ENCODE results near the gene CMPK1. TPM values are rescaled to one million over a fixed set of nuclear protein-coding genes. Genes with fewer than 3 reads are reported as not detected.

The CMPK1 gene
- total and polyA plus RNA-seq, 2 donors: 92.0 to 146 TPM

DNA sequence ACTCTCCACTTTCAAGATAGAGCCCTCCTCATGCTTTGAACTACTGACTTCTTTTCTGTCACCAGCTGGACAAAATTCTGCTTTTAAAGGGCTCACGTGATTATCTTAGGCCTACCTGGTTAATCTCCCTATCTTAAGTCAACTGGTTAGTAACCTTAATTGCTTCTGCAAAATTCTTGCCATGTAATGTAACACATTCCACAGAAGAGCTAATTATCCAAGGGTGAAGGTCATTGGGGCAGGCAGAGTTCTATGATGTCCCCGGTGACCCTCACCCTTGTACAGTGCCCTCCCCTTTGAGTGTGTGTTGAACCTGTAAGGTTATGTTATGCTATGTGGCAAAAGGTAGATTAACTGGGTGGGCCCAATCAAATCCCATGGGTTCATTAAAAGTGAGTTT is 57.3 kb downstream of the CMPK1 start:
- H3K36me3 ChIP-seq (ENCODE audit: insufficient read depth): no peaks in the 10 kb centered on the region
- H3K27ac ChIP-seq (ENCODE audit: low read depth): no peak overlapping the region
- DNase-seq (ENCODE audit: extremely low spot score): no peak
- no peaks in the 10 kb centered on the region for H3K4me1 ChIP-seq (ENCODE audit: insufficient read depth)
- H3K4me3 ChIP-seq (ENCODE audit: low read depth, low read length): no peak overlapping the region
- WGBS: 62% methylated on average over 2 of the region's 2 CpGs

DNA sequence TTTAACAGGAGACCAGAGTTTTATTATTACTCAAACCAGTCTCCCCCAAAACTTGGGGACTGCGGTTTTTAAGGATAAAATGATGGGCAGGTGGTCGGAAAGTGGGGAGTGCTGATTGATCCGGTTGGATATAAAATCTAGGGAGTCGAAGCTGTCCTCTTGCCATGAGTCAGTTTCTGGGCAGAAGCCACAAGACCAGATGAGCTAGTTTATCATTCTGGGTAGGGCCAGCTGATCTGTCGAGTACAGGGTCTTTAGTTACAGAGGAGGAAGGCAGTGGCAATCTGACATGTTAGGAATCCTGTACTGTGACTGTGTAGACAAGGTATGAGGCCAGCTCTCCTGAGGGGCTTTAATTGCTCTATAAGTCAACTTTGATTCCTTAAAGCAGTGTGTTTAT is 59.6 kb downstream of the CMPK1 start:
- H3K36me3 ChIP-seq (ENCODE audit: insufficient read depth): no peaks in the 10 kb centered on the region
- no peak for DNase-seq (ENCODE audit: extremely low spot score)

DNA sequence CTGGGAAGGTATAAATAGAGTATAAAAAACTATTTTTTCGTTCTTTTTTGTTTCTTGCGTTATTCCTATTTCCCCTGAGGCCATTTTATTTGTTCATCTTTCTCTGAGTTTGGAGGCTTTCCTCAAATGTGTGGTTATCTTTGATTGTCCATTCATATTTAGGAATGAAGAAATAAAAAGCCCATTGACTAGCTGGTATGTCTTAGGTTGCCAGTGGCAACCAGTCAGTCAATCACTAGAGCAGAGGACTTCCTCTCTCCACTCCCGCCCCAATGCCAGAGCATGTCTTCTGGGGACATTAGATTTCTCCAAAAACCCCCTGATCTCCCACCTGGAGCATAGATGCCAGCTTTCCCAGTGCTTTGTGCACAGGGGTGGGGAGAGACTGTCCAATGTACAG is 61.8 kb downstream of the CMPK1 start:
- no peak for DNase-seq (ENCODE audit: extremely low spot score)
- no peaks in the 10 kb centered on the region for H3K4me1 ChIP-seq (ENCODE audit: insufficient read depth)
- no peak overlapping the region for H3K4me3 ChIP-seq (ENCODE audit: low read depth, low read length)
- no peaks in the 10 kb centered on the region for H3K36me3 ChIP-seq (ENCODE audit: insufficient read depth)
- no peak overlapping the region for H3K27ac ChIP-seq (ENCODE audit: low read depth)
- WGBS: 70% methylated on average over 3 of the region's 3 CpGs

More for the DNA sequence above, 59.6 kb downstream of the CMPK1 start:
- Histone ChIP-seq H3K27ac (ENCODE audit: low read depth) (no peak overlapping the region), H3K4me3 (ENCODE audit: low read depth, low read length) (no peak overlapping the region), H3K4me1 (ENCODE audit: insufficient read depth) (no peaks in the 10 kb centered on the region)
- 54% methylated on average over 5 of the region's 5 CpGs for WGBS

DNA sequence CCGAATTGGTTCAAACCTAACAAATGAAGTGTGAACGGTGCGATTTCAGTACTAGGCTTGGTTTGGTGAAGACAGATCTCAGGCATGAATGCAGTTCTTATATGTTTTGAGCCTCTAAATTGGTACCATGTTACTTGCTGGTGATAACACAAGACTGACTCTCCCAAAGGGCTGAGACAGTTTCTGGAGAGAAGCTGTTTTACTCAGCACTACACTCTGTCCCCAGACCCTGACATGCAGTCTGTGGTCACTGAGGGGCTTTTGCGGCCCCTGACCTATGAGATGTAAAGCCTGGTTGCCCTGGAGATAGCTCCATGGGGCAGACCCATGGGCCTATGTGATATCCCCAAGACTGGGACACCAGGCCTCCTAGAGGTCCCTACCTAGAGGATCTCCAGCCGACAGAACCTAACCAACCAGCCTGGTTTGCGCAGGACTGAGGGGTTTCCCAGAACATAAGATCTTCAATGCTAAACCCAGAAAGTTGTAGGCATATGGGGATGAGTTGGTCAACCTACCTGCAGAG is 63.1 kb downstream of the CMPK1 start:
- H3K36me3 ChIP-seq (ENCODE audit: insufficient read depth): no peaks in the 10 kb centered on the region
- 96% methylated on average over 6 of the region's 6 CpGs for WGBS
- no peak for DNase-seq (ENCODE audit: extremely low spot score)
- H3K27ac ChIP-seq (ENCODE audit: low read depth): no peak overlapping the region
- no peaks in the 10 kb centered on the region for H3K4me1 ChIP-seq (ENCODE audit: insufficient read depth)
- H3K4me3 ChIP-seq (ENCODE audit: low read depth, low read length): no peak overlapping the region

DNA sequence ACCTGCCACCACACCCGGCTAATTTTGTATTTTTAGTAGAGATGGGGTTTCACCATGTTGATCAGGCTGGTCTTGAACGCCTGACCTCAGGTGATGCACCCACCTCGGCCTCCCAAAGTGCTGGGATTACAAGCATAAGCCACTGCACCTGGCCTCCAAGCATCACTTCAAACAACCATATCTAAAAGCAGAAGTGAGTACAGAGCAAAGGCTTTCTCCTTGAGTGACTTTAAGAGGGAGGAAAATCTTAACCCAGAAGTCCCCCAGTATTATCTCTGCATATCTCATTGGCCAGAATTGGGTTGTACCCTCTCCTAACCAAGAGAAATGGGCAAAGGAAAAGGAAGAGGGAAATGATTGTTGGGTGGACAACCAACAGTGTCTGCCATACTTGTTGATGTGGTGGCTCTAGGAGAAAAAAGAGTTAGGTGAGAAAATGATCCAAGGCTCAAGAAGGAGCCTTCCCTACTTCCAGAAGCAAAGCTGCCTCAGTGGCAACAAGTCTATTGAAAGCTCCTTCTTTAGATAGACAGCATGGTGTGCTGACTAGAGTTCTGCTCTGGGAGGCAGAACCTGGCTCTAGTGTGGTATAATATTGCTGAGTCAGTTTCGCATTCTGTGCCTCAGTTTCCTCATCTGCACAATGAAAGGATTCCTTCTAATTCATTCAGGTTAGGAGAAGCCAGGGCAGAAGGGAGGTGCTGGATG is 65.7 kb downstream of the CMPK1 start:
- no peak overlapping the region for H3K4me3 ChIP-seq (ENCODE audit: low read depth, low read length)
- no peaks in the 10 kb centered on the region for H3K36me3 ChIP-seq (ENCODE audit: insufficient read depth)
- H3K27ac ChIP-seq (ENCODE audit: low read depth): no peak overlapping the region
- DNase-seq (ENCODE audit: extremely low spot score): no peak
- H3K4me1 ChIP-seq (ENCODE audit: insufficient read depth): no peaks in the 10 kb centered on the region
- WGBS: 91% methylated on average over 4 of the region's 4 CpGs

DNA sequence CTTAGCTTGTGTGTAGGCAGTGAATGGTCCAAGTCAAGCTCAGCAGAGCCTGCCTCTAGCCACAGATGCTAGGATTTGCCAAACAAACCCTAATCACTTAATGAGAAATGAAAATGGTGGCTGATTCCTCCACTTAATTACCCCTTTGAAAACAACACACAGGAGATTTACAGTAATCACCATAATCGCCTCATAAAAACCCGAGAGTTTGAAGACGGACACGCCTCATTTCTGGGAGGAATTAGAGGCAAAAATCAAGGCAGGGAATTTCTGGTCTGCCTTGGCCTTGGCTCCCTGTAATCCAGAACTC is 66.2 kb downstream of the CMPK1 start:
- Histone ChIP-seq H3K27ac (ENCODE audit: low read depth) (no peak overlapping the region), H3K4me3 (ENCODE audit: low read depth, low read length) (no peak overlapping the region), H3K36me3 (ENCODE audit: insufficient read depth) (no peaks in the 10 kb centered on the region), H3K4me1 (ENCODE audit: insufficient read depth) (no peaks in the 10 kb centered on the region)
- WGBS: 71% methylated on average over 4 of the region's 4 CpGs
- no peak for DNase-seq (ENCODE audit: extremely low spot score)

DNA sequence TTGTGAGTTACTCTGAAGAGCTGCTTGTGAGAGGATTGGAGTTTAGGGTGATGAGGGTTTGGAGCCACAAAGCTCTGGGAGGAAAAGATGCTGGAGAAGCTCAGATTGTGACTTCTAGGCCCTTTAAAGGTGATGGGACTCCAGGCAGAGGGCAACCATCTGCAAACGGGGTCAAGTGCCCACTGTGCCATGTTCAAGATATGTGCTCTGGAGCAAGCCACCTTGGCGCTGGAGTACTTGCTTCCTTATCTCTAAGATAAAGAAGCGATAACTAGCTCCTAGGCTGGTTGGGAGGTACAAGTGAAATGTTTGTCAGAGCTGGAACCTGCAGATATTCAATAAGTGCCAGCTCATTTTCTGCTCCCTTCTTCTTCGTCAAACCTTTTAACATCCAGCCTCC is 68.2 kb downstream of the CMPK1 start:
- Histone ChIP-seq H3K4me3 (ENCODE audit: low read depth, low read length) (no peak overlapping the region), H3K4me1 (ENCODE audit: insufficient read depth) (no peaks in the 10 kb centered on the region), H3K36me3 (ENCODE audit: insufficient read depth) (no peaks in the 10 kb centered on the region), H3K27ac (ENCODE audit: low read depth) (no peak overlapping the region)
- no peak for DNase-seq (ENCODE audit: extremely low spot score)
- WGBS: 80% methylated on average over 4 of the region's 4 CpGs

DNA sequence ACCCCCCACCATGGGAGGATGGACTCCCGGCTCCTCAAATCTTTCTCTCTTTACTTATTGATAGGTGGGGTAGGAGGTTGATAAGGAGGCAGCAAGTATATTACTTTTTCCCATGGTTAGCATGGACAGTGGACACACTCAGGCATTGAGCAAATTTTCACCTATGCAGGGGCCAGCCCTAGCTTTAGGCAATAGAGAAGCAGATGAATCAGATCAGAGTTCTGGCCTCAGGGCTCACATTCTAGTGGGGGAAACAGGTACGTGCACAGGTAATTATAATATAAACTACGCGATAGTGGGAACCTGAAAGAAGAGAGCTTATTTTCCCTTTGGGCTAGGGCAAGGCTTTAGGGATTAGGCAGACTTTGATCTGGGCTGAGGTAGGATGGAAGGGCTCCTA is 69.0 kb downstream of the CMPK1 start:
- 87% methylated on average over 4 of the region's 4 CpGs for WGBS
- Histone ChIP-seq H3K36me3 (ENCODE audit: insufficient read depth) (no peaks in the 10 kb centered on the region), H3K4me3 (ENCODE audit: low read depth, low read length) (no peak overlapping the region), H3K4me1 (ENCODE audit: insufficient read depth) (no peaks in the 10 kb centered on the region), H3K27ac (ENCODE audit: low read depth) (no peak overlapping the region)
- no peak for DNase-seq (ENCODE audit: extremely low spot score)

DNA sequence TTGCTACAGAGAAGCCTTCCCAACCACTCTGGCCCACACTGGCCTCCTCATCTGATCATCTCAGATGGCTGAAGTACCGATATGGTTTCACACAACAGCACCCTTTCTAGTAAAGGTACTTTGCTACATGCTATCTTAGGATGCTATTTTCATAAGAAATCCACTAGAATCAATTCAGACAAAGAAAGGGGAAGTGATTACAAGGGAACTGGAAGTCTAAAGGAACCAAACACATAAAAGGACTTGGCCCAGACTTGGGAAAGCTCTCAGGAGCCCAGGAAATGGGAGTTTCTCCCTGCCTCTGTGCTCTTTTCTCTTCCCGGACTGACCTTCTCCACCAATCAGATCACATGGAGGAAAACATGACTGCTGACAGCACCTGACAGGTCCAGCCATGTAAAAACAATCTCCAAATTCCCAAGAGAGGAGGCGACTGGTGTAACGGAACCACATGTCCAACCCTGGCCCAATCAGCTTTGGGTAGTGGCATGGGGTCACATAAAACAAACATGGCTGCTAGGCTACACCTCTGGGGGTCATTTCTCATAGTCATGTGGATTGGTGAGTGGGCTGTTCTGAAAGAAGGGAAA is 69.8 kb downstream of the CMPK1 start:
- no peaks in the 10 kb centered on the region for H3K36me3 ChIP-seq (ENCODE audit: insufficient read depth)
- H3K4me3 ChIP-seq (ENCODE audit: low read depth, low read length): no peak overlapping the region
- no peaks in the 10 kb centered on the region for H3K4me1 ChIP-seq (ENCODE audit: insufficient read depth)
- no peak overlapping the region for H3K27ac ChIP-seq (ENCODE audit: low read depth)
- WGBS: 84% methylated on average over 4 of the region's 4 CpGs
- no peak for DNase-seq (ENCODE audit: extremely low spot score)

DNA sequence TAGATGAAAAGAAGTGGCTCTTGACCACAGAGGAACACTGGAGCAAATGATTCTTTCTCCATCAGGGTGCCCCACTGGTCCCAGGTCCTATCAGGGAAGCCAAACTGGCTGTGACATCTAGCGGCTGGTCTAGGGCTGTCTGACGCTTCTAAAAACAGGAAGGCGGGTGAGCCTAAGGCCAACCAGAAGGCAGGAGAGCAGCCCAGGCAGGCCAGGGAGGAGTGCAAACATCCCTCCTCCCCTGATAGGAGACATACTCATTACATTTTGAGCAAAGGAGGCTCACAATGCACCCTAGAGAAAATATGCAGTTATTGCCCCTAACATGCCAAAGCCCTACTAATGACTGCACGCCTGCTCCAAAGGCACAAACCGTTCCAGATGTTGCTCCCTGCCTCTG is 72.1 kb downstream of the CMPK1 start:
- H3K27ac ChIP-seq (ENCODE audit: low read depth): no peak overlapping the region
- H3K4me1 ChIP-seq (ENCODE audit: insufficient read depth): no peaks in the 10 kb centered on the region
- no peak overlapping the region for H3K4me3 ChIP-seq (ENCODE audit: low read depth, low read length)
- 60% methylated on average over 5 of the region's 5 CpGs for WGBS
- H3K36me3 ChIP-seq (ENCODE audit: insufficient read depth): no peaks in the 10 kb centered on the region
- DNase-seq (ENCODE audit: extremely low spot score): no peak

DNA sequence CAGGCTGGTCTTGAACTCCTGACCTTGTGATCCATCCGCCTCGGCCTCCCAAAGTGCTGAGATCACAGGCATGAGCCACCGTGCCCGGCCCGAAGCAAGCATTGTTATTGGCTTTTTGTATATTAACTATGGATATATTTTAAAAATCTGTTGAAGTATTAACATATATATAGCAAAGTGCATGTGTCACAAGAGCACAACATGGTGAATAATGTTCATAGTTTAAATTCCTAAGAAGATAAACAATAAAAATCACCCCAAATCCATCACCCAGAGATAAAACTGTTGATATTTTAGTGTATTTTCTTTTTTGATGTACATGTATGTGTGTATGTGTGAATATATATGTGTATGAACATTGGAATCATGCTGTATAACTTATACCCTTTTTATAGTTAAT is 73.4 kb downstream of the CMPK1 start:
- Histone ChIP-seq H3K4me3 (ENCODE audit: low read depth, low read length) (no peak overlapping the region), H3K36me3 (ENCODE audit: insufficient read depth) (no peaks in the 10 kb centered on the region), H3K27ac (ENCODE audit: low read depth) (no peak overlapping the region), H3K4me1 (ENCODE audit: insufficient read depth) (no peaks in the 10 kb centered on the region)
- 92% methylated on average over 5 of the region's 5 CpGs for WGBS
- DNase-seq (ENCODE audit: extremely low spot score): no peak

DNA sequence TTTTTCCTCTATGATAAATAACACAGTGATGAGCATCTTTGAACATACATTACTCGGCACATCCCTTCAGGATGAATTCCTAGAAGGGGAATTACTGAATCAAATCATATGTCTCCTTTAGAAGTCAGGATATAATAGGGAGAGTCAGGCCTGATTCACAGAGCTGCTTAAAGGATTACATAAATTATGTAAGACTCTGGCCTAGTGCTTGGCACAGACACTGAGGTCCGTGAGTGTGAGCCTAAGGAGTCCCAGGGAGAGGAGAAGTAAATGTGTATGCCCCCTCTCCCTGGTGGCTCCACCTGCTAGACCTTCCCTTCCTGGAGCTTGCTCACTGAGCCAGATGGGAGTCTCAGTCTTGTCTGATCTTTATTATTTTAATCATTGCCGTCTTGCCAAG is 73.9 kb downstream of the CMPK1 start:
- WGBS: 80% methylated on average over 3 of the region's 3 CpGs
- Histone ChIP-seq H3K4me3 (ENCODE audit: low read depth, low read length) (no peak overlapping the region), H3K36me3 (ENCODE audit: insufficient read depth) (no peaks in the 10 kb centered on the region), H3K27ac (ENCODE audit: low read depth) (no peak overlapping the region), H3K4me1 (ENCODE audit: insufficient read depth) (no peaks in the 10 kb centered on the region)
- no peak for DNase-seq (ENCODE audit: extremely low spot score)

DNA sequence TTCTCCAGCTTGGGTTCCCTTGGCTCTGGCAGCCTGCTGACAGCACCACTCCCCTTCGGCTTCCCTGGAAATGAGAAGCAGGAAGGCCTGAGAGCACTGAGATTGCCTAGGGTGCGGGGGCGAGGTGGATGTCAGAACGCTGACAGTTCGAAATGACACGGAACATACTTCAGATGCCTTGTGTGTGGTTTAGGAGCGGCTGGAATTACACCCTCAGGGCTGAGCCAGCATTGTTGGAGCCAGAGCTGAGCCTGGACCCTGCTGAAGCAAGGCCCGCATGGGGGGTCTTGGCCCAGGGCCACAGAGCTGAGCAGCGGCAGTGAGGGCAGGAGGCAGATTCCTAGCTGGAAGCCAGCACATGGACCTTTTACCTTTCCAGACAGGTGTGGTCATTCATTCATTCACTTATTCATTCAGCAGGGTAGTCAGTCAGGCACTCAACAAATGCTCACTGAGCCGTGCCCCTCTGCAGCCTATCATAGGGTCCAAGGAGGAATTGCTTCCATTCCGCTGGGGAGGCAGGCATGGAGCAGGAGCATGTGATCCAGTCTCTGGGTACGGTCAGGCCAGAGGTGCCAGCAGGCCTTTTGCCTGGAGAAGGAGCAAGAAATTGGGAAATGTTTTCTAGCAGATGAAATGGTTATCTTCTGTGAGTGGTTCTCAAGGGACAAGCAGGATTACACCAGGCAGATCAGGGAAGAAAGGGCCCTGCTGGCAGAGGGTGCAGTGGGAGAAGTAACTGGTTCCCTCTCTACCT is 75.9 kb downstream of the CMPK1 start:
- Histone ChIP-seq H3K36me3 (ENCODE audit: insufficient read depth) (no peaks in the 10 kb centered on the region), H3K4me3 (ENCODE audit: low read depth, low read length) (no peak overlapping the region), H3K4me1 (ENCODE audit: insufficient read depth) (no peaks in the 10 kb centered on the region), H3K27ac (ENCODE audit: low read depth) (no peak overlapping the region)
- no peak for DNase-seq (ENCODE audit: extremely low spot score)
- 48% methylated on average over 12 of the region's 12 CpGs for WGBS

DNA sequence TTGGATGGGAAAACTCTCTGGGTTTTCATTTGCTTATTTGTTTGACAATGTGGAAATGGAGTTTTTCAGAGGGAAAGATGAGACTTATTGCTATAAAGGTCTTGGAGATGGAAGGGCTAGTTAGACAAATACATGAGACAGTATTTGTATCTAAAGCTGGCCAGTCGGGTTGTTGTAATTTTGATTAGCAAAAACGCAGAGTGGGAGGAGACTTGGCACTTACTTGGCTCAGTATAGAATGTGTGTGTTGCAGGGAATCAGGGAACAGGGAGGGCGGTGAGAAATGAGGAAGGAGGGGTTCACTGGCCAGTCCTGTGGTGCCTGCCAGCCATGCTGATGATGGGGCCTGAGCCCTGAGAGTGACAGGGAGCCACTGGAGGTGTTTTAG is 76.5 kb downstream of the CMPK1 start:
- H3K4me1 ChIP-seq (ENCODE audit: insufficient read depth): no peaks in the 10 kb centered on the region
- H3K36me3 ChIP-seq (ENCODE audit: insufficient read depth): no peaks in the 10 kb centered on the region
- 58% methylated on average over 3 of the region's 3 CpGs for WGBS
- H3K4me3 ChIP-seq (ENCODE audit: low read depth, low read length): no peak overlapping the region
- no peak for DNase-seq (ENCODE audit: extremely low spot score)
- no peak overlapping the region for H3K27ac ChIP-seq (ENCODE audit: low read depth)

All from urinary bladder (tissue), 4 donors.